Gastrocnemius medialis (tissue), 4 donors: ENCODE results near the gene LIPT2. TPM values are rescaled to one million over a fixed set of nuclear protein-coding genes. Genes with fewer than 3 reads are reported as not detected.
A peak's percentile ranks its signal among the peaks of the same experiment; 100 is the strongest.

Source experiments
- ATAC-seq, 2 donors: fragments of 150-250 bp; one replicate each; pipeline ENCODE4 v1.9.1; 2016
- DNase-seq, 2 donors: peaks; one replicate each; pipeline ENCODE4 v3.0.0-alpha.2; 2019
- H3K27ac ChIP-seq, 4 donors: fragments of 200-600 bp; sonication (generic); 1 replicate in 1 of 4; 2 replicates in 3 of 4; pipeline ENCODE4 v1.5.1; 2016 to 2018; ENCODE audit warnings: mild to moderate bottlenecking in 2 of 4, moderate library complexity in 1 of 4
- H3K27me3 ChIP-seq, 3 donors: fragments of 200-600 bp; sonication (generic) in 2 of 3; 1 replicate in 1 of 3; 2 replicates in 2 of 3; pipeline versions ENCODE4 v1.5.1 to v1.6.0; 2016 to 2019; ENCODE audit warnings: mild to moderate bottlenecking in 1 of 3, moderate library complexity in 1 of 3
- H3K36me3 ChIP-seq, 2 donors: fragments of 200-600 bp; sonication (generic) in 1 of 2; one replicate each; pipeline ENCODE4 v1.5.1; 2017 to 2018
- H3K4me1 ChIP-seq, 2 donors: fragments of 200-600 bp; sonication (generic) in 1 of 2; one replicate each; pipeline ENCODE4 v1.5.1; 2016 to 2017; ENCODE audit warnings: mild to moderate bottlenecking in 2 of 2
- H3K4me3 ChIP-seq, 4 donors: fragments of 200-600 bp; sonication (generic) in 3 of 4; 1 replicate in 1 of 4; 2 replicates in 3 of 4; pipeline ENCODE4 v1.5.1; 2016 to 2019; ENCODE audit warnings: mild to moderate bottlenecking in 2 of 4
- H3K9me3 ChIP-seq, 3 donors: fragments of 200-600 bp; sonication (generic) in 2 of 3; 1 replicate in 1 of 3; 2 replicates in 2 of 3; pipeline ENCODE4 v1.5.1; 2016 to 2019
- CTCF ChIP-seq, 5 experiments: fragments of 450-650 bp in 3 of 5; fragments of 200-600 bp in 2 of 5; sonication (generic) in 2 of 5; IDR thresholded peaks in 4 of 5; conservative IDR thresholded peaks in 1 of 5; 1 replicate in 4 of 5; 2 replicates in 1 of 5; pipeline ENCODE4 v1.5.1; 2016 to 2019; ENCODE audit warnings: antibody characterized with exemption in 5 of 5, mild to moderate bottlenecking in 3 of 5, moderate library complexity in 3 of 5
- POLR2A ChIP-seq, 2 donors: fragments of 450-650 bp; IDR thresholded peaks; one replicate each; pipeline ENCODE4 v1.6.1; 2017; ENCODE audit warnings: antibody characterized with exemption in 2 of 2, mild to moderate bottlenecking in 2 of 2, moderate library complexity in 2 of 2
- in situ Hi-C, 4 donors: fragments of 200-750 bp; cut with MboI; loops; one replicate each; pipeline versions ENCODE4 v1.15.0 to v1.8.0; 2017; ENCODE audit warnings: low sequenced_read_pairs in 4 of 4
- intact Hi-C: fragments of 100-400 bp; cut with DNase I; formaldehyde crosslinking; loops from one replicate; pipeline ENCODE4 v1.15.1; 2023; ENCODE audit warnings: low total_unique reads
- total RNA-seq, 4 donors: library from RNA; depleted of rRNA; stranded (reverse); fragments of >200 nt; gene quantifications; one replicate each; pipeline versions ENCODE4 v1.1.0 to v1.2.3, GENCODE V29; 2016

Gene LIPT2
- total RNA-seq, 4 donors from 2014 or later, result 3.5 to 11.2 (median 8.3) TPM

DNA sequence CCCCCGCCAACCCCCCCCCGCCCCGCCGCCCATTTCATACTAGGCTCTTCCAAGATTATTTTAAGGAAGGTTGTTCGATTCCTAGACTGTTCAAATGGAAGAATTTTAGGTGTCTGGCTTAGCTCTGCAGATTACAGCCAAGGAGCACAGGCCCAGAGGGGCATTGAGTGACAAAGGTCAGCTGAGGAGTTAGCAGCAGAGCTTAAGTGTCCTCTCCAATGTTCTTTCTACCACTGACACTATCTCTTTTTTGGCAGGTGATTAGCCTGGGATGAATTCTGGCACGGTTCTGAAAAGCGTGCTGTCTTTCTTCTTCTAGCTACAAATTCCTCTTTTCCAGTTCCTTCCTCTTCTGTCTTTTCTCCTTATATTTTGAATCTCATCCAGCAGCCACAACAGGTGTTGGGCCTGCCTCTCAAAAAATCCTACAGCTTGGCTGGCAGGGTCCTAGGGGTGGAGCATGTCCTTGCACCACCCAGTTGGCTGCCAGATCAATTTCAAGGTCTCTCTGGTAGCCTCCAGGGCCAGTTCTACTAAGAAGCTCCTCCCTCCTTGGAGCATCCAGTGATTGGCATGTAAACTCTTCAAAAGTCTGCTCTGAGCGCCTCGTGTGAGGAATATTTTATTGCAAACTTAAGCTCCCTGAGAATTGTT lies 49.2 kb downstream of the LIPT2 start:
- peaks cover 27 to 31% of the 10 kb centered on the region in 2 donors for H3K4me1 ChIP-seq
- H3K27me3 ChIP-seq, result no peaks in the 10 kb centered on the region
- DNase-seq (peak; percentile 50 to 83), ATAC-seq (peak; percentile 88 to 92)
- intact Hi-C loops, result loop anchor here (1.0 to 5.0 kb wide), 2 partner anchors 122 to 189 kb away; no protein-coding TSS in a partner anchor
- TF ChIP-seq POLR2A (IDR thresholded peaks at IDR 0.05) (no peak), CTCF (IDR thresholded peaks at IDR 0.05 in 4 of 5, conservative IDR thresholded peaks at IDR 0.05 in 1 of 5) (no peak)
- H3K27ac ChIP-seq, result peak overlapping the region; percentile 76 to 85 (median 82)
- no peaks in the 10 kb centered on the region for H3K36me3 ChIP-seq
- peak overlapping the region in 2 of 4 donors; percentile 7 to 25 for H3K4me3 ChIP-seq
- no peaks in the 10 kb centered on the region for H3K9me3 ChIP-seq
- in situ Hi-C loops, result loop anchor here in 2 of 4 donors (10.0 kb wide), 2 partner anchors 49 to 189 kb away; partner anchors contain the start of gene PGM2L1 (in 1 of the 2)

DNA sequence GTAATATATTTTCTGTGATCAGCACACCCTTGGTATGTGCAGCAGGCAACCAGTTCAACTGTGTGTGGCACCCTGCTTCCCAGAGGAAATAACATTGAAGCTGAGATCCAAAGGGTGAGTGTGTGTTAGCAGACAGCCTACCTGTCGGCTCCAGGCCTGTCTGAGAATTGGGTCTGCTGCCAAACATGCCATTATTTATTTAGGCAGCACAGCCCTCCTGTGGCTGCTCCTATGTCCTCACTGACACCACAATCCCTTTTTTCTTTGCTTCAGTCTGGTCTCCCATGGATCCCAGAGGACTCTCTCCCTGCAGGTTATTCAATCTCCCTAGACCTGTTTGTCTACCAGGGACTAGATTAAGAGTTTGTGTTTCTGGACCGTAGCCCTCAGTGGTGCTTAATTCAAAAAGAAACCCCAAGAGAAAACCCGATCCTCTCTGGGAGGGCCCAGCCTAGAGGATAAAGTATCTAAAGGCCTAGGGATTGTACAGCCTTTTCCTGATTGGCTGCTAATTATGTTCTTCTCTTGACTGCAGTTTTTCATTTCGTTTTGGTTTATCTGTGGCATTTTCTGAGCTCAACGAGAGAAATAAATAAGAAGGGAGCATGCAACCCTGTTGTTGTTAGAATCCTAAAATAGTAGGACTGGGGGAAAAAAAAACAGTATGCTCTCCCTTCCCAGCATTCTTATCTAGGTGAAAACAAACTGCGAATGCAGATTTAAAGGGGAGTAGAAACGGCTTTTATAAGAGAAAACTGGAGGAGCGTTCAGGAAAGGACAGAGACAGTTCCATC lies 50.3 kb downstream of the LIPT2 start:
- intact Hi-C loops (loop anchor here (2.0 to 5.0 kb wide), 2 partner anchors 44 to 121 kb away; partner anchors contain the start of gene PGM2L1), in situ Hi-C loops (loop anchor here in 2 of 4 donors (10.0 kb wide), 2 partner anchors 48 to 188 kb away; partner anchors contain the start of gene PGM2L1 (in 1 of the 2))
- TF ChIP-seq CTCF (IDR thresholded peaks at IDR 0.05 in 4 of 5, conservative IDR thresholded peaks at IDR 0.05 in 1 of 5) (peak in 3 of 5 experiments; percentile 10 to 30 (median 25)), POLR2A (IDR thresholded peaks at IDR 0.05) (no peak)
- Histone ChIP-seq H3K36me3 (no peaks in the 10 kb centered on the region), H3K27me3 (no peaks in the 10 kb centered on the region), H3K4me1 (peaks cover 27 to 31% of the 10 kb centered on the region in 2 donors), H3K4me3 (peak overlapping the region in 1 of 4 donors; percentile 23), H3K27ac (peak overlapping the region; percentile 76 to 85 (median 82)), H3K9me3 (no peaks in the 10 kb centered on the region)
- ATAC-seq (peak; percentile 23 to 58), DNase-seq (peak in 1 of 2 donors; percentile 51)

DNA sequence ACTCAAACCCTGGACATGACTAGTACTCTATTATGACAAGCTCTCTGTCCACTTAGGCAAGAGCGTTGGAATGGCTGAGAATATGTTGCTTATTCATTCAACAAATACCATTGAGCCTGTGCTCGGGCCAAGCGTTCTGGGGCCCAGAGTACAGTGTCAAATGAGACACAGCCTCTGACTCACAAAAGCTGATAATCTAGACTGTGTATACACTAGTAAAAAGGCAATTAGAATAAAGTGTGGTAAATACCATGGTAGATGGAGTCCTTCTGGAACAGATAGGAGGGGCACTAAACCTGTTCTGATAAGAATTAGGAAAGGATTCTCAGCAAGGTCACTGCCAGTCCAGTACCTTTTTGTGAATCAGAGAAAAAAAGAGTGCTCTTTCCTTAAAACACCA lies 50.9 kb downstream of the LIPT2 start:
- intact Hi-C loops (loop anchor here (2.0 to 5.0 kb wide), 2 partner anchors 44 to 120 kb away; partner anchors contain the start of gene PGM2L1), in situ Hi-C loops (loop anchor here in 2 of 4 donors (10.0 kb wide), 2 partner anchors 48 to 188 kb away; partner anchors contain the start of gene PGM2L1 (in 1 of the 2))
- Histone ChIP-seq H3K4me1 (peaks cover 27 to 31% of the 10 kb centered on the region in 2 donors), H3K36me3 (no peaks in the 10 kb centered on the region), H3K27ac (peak overlapping the region; percentile 76 to 85 (median 82)), H3K9me3 (no peaks in the 10 kb centered on the region), H3K27me3 (no peaks in the 10 kb centered on the region), H3K4me3 (no peak overlapping the region)
- DNase-seq (no peak), ATAC-seq (peak in 1 of 2 donors; percentile 44)
- TF ChIP-seq POLR2A (IDR thresholded peaks at IDR 0.05), result no peak
- TF ChIP-seq CTCF (IDR thresholded peaks at IDR 0.05 in 4 of 5, conservative IDR thresholded peaks at IDR 0.05 in 1 of 5), result no peak

Other genes with a start within 250 kb of the LIPT2 start
- gene P4HA3, start 182.1 kb downstream of the LIPT2 start, total RNA-seq, result under 1 TPM in 1 of 4 donors, not detected in 3; 0.09 TPM
- 1 to 10 TPM; 3.7 to 9.7 (median 7.9) TPM for gene PGM2L1, start 95.3 kb downstream of the LIPT2 start, total RNA-seq
- gene KCNE3, start 26.2 kb downstream of the LIPT2 start, total RNA-seq, result 1 to 10 TPM in 2 of 4 donors, under 1 TPM in 2; 0.24 to 2.8 (median 1.1) TPM
- 1 to 10 TPM; 4.6 to 6.4 (median 5.8) TPM for gene POLD3, start 98.9 kb upstream of the LIPT2 start, total RNA-seq
- gene CHRDL2, start 237.7 kb upstream of the LIPT2 start, total RNA-seq, result under 1 TPM in 1 of 4 donors, not detected in 3; 0.20 TPM